ENCODE data around the gene NOS3.
A peak's percentile ranks its signal among the peaks of the same experiment; 100 is the strongest.

NOS3 gene

DNA sequence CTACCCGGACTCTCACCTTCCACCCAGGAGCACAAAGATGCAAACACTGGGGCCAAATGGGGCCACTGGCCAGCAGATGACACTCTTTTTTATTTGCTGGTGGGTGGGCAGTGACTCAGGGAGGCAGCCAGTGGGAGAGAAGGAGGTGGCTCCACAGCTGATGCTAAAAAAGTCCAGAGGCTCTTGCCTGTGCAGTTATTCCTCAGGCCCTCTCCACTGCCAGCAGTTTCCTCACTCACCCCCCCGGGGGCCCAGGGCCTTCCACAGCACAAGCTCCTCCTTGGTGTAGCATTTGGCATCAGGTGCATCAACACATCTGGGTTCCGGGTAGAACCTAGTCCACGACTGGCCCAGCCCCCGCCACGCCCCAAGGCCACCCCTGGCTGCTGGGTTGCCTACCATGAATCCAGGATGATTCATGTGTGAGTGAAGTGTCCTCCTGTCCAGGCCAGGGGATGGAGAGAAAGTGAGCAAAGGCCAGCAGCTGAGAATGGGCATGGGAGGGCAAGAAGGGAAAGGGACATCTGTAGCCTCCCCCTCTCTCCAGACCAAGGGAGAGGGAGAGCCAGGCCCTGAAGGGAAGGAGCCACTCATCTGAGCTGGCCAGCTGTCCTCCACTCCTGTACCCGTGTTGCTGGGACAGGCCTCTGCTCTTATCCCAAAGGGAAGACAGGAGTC, 11.0 kb upstream of the NOS3 start:
- H3K4me3 ChIP-seq (ENCODE audit: low read depth, low read length): no peak overlapping the region
- no peak for DNase-seq (ENCODE audit: low read depth, low spot score)
- TF ChIP-seq, protein P1, sequence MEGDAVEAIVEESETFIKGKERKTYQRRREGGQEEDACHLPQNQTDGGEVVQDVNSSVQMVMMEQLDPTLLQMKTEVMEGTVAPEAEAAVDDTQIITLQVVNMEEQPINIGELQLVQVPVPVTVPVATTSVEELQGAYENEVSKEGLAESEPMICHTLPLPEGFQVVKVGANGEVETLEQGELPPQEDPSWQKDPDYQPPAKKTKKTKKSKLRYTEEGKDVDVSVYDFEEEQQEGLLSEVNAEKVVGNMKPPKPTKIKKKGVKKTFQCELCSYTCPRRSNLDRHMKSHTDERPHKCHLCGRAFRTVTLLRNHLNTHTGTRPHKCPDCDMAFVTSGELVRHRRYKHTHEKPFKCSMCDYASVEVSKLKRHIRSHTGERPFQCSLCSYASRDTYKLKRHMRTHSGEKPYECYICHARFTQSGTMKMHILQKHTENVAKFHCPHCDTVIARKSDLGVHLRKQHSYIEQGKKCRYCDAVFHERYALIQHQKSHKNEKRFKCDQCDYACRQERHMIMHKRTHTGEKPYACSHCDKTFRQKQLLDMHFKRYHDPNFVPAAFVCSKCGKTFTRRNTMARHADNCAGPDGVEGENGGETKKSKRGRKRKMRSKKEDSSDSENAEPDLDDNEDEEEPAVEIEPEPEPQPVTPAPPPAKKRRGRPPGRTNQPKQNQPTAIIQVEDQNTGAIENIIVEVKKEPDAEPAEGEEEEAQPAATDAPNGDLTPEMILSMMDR (IDR thresholded peaks at IDR 0.05; ENCODE audit: low read depth, low read length): no peak
- in situ Hi-C loops (cut with HindIII; ENCODE audit: low sequenced_read_pairs): no loop called here

DNA sequence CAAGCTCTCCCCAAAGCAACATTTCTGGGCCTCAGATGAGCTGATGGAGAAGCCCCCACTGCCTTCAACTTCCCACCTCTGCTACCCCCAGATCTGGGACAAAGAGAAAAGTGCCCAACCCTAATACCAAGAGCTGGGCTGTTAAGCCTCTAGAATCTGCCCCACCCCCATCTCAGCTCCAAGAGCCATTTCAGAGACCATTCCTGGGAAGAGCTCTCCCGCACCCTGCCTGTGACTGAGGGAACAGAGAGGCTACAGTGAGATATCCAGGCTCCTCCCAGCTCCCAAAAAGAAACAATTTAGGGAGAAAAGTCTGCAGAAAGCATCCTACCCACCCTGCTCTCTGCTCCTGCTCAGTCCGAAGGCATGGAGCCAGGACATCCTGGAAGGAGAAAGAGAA, 10.2 kb upstream of the NOS3 start:
- no peak for DNase-seq (ENCODE audit: low read depth, low spot score)
- H3K4me3 ChIP-seq (ENCODE audit: low read depth, low read length): no peak overlapping the region
- TF ChIP-seq, protein P1 (IDR thresholded peaks at IDR 0.05; ENCODE audit: low read depth, low read length): no peak
- in situ Hi-C loops (cut with HindIII; ENCODE audit: low sequenced_read_pairs): no loop called here

DNA sequence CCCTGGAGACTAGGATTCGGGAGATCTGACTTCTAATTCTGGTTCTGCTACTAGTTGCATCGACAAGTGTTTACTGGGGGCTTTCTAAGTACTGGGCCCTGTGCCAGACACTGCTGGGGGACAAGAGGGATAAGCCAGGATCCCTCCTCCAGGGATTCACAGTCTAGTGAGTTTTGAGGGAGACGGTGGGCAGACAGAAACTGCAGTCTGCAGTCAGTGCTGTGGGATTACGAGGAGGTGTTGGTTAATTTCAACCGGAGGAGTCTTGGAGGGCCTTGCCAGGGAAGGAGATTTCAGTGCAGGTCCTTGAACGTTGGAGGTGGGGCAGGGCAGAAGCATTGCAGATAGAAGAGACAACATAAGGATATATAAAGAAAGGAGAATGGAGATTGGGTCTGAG, 9.2 kb upstream of the NOS3 start:
- TF ChIP-seq, protein P1 (IDR thresholded peaks at IDR 0.05; ENCODE audit: low read depth, low read length): no peak
- no peak overlapping the region for H3K4me3 ChIP-seq (ENCODE audit: low read depth, low read length)
- in situ Hi-C loops (cut with HindIII; ENCODE audit: low sequenced_read_pairs): no loop called here
- DNase-seq (ENCODE audit: low read depth, low spot score): no peak

DNA sequence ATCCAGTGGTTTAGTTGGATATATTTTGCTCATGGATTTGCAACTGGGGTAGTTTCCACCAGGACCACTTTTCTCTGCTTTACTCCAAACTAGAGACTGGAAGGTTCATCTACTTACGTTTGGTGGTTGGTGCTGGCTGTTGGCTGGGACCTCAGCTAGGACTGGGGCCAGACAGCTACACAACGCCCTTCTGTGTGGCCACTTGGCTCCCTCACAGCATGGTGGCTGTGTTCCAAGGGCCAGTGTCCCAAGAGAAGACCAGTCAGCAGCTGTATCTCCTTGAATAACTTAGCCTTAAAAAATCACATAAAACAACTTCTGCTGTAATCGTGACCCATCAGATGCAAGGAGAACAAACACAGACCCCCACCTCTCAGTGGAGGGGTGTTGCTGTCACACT, 8.5 kb upstream of the NOS3 start:
- no peak for DNase-seq (ENCODE audit: low read depth, low spot score)
- TF ChIP-seq, protein P1 (IDR thresholded peaks at IDR 0.05; ENCODE audit: low read depth, low read length): no peak
- in situ Hi-C loops (cut with HindIII; ENCODE audit: low sequenced_read_pairs): no loop called here
- no peak overlapping the region for H3K4me3 ChIP-seq (ENCODE audit: low read depth, low read length)

DNA sequence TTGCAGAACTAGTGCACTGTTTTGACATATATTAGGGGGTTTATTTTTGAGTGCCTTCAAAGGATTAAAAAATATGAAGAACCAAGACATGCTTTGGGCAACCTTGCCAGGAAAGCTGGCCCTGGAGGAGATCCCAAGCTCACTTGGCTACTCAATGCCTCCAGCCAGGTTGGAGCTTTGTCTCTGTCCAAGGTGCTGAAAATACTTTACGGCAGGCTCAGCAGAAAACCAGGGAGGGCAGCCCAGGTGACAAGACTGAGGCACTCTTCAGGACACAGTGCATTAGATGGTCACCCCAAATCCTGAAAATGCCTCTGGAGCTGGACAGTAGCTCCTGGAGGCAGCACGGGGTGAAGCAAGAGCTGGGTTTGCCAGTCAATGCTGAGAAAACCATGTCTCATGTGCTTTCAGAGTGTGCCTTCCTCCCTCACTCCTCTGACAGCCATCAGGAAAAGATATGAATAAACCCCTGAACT, 6.9 kb upstream of the NOS3 start:
- no peak overlapping the region for H3K4me3 ChIP-seq (ENCODE audit: low read depth, low read length)
- in situ Hi-C loops (cut with HindIII; ENCODE audit: low sequenced_read_pairs): no loop called here
- TF ChIP-seq, protein P1 (IDR thresholded peaks at IDR 0.05; ENCODE audit: low read depth, low read length): no peak
- DNase-seq (ENCODE audit: low read depth, low spot score): peak; percentile 37

DNA sequence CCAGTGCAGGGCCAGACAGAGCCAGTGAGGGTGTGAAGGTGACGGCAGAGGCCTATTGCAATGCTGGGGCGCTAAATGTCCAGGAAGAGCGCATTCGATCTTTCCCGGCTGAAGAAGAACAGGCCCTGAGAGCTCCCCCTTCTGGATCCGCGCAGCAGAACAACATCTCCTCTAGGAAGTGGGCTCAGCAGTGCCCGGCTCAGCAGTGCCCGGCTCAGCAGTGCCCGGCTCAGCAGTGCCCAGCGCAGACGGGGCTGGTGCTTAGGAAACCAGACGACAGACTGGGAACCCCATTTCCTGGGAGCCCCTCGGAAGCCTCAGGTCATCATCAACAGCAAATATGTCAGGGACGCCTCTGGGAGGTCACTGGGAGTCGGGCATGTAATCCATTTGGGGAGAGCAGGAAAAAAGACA, 4.7 kb upstream of the NOS3 start:
- H3K4me3 ChIP-seq (ENCODE audit: low read depth, low read length): no peak overlapping the region
- TF ChIP-seq, protein P1 (IDR thresholded peaks at IDR 0.05; ENCODE audit: low read depth, low read length): peak; percentile 86
- peak; percentile 33 for DNase-seq (ENCODE audit: low read depth, low spot score)
- in situ Hi-C loops (cut with HindIII; ENCODE audit: low sequenced_read_pairs): no loop called here

All from astrocyte of the spinal cord (primary cell).